Stimulated activated CD4-positive, alpha-beta T cell treated with anti-CD3 and anti-CD28 coated beads, Interleukin-15, amount 100 ng/mL, for 24 hours (primary cell): Measurements from ENCODE around the gene TTC21A.
"Not testable (repeated sequence)": the region's sequence is repeated elsewhere in the genome, so short reads cannot be mapped to it uniquely, and the experiment has no call there.

Experiments
- DNase-seq: peaks from one replicate; pipeline ENCODE4 v3.0.0-alpha.2; 2020

The TTC21A gene

DNA sequence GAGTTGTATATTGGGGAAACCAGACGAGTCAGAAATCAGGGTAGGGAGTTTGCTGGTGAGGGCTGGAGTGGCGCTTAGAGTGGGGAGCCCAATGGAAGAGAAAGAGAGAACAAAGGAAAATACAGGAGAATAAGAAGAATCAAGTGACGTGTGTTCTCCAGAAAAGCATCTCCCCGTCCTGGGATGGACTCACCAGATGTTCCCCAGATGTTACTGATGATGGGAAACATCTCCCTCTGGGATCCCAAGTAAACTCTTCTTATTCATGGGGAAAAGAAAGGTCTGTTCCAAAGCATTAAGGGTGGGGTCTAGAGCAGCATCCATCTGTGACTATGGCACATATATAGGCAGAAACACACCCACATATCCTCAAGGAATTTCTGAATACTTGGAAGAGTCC is 48.9 kb downstream of the TTC21A start:
- no peak for DNase-seq

DNA sequence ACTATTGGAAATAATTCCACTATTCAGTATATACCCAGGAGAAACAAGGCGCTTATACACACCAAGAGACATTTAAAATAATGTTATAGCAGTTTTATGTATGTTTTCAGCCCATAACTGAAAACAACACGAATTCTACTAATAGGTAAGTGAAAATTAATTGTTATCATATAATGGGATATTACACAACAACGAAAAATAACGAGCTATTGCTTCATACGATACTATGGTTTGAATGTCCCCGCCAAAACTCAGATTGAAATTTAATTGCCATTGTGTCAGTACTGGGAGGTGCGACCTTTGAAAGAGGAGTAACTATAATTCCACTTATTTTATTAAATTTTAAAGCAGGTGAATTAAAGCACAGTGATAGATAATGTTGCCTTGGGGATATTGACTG is 49.9 kb downstream of the TTC21A start:
- no peak for DNase-seq

DNA sequence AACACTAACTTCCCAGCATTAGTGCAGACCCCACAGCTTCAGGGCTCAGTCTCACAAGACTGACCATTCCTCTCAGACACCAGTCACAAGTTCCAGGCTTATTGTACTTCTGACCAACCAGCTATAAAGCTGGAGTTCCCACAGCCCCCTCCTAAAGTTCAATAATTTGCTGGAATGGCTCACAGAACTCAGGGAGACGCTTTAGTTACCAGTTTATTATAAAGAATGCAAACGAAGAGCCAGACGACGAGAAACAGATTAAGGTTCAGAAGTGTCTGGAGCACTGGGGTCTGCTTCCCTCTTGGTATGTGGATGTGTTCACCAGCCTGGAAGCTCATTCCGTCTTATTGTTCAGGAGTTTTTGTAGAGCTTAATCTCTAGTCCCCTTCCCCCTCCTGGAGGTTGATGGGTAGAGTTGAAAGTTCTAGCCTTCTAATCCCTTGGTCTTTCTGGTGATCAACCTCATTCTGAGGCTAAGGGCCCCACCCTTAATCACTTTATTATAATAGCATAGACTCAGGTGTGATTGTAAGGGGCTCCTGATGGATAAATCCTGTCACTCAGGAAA is 50.8 kb downstream of the TTC21A start:
- no peak for DNase-seq

GRCh38 chr3:39164414-39164813 is 56.9 kb downstream of the TTC21A start:
- no peak for DNase-seq

- DNase-seq: no peak
Measured at GRCh38 chr3:39165518-39165917, 58.0 kb downstream of the TTC21A start.

DNA sequence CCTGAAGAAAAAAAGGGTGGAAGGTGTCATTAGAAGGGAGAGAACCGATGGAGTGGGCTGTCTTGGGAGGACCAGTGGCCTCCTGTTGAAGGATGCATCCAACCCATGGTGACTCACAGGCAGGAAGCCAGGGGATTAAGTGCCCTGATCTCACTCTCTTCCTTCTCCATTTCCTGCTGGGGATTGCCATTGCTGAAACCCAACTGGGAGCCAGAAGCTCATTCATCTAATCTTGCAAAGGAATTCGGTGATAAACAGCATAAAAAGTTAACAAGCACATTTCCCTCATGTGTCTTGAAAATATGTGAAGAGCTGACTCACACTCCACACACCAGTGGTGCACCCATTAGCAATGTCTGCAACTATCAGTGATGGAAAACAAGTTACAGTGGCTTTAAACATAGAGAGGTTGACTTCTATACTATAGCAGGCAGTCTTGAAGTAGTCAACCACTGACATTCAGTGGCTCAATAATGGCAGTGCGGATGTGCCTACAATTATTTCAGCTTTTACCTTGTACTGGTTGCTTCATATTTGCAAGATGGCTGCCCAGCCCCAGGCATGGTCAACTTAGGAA is 58.7 kb downstream of the TTC21A start:
- DNase-seq: no peak

GRCh38 chr3:39166932-39167532 is 59.6 kb downstream of the TTC21A start:
- DNase-seq: no peak

DNA sequence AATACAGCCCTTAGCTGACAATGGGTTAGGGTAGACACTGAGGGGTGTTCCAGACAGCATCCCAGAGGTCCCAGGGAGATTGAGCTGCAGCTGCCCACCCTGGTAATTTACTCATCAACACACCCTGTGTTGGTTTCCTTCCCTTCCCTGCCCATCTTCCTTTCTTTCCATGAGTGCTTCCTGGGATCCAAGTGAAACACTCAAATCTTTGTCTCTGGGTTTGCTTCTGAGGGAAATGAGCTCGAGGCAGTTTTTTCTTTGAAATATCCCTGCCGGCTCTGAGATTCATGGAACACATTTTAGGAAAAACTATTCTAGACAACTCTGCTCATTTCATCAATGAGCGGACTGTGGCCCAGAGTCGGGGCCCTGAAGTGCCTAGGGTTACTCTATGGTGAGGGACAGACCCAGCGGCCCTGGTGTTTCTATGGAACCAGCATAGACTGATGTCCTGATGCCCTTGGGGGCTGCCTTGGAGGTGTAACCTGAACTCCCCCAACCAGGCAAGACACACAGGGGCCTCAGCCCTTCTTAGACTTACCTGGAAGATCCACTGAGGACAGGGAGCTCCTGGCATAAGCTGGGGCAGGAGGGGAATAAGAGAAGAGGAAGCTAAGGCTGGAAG is 60.8 kb downstream of the TTC21A start:
- no peak for DNase-seq

DNA sequence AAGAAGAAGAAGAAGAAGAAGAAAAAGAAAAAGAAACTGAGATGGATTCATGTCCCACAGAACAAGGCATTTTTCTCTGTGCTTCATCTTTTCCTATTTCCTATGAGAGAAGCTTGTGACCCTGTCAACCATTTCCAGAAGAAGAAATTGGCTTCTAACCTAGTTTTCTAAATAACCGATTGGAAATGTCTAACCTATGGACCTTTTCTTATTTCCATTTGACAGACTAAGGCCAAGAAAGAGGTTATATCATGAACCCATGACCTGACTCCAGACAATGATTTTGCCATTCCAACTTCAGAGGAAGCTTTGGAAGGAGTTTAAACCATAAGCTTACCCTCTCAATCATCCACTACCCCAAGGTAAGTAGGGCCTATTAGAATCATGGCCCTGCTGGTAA is 62.2 kb downstream of the TTC21A start:
- DNase-seq: no peak

GRCh38 chr3:39170461-39170860 is 63.0 kb downstream of the TTC21A start:
- DNase-seq: no peak

GRCh38 chr3:39170877-39171276 is 63.4 kb downstream of the TTC21A start:
- DNase-seq: not testable (repeated sequence)

- DNase-seq: no peak
Measured at GRCh38 chr3:39171860-39172259, 64.4 kb downstream of the TTC21A start.

GRCh38 chr3:39173318-39174125 is 66.0 kb downstream of the TTC21A start:
- DNase-seq: no peak

DNA sequence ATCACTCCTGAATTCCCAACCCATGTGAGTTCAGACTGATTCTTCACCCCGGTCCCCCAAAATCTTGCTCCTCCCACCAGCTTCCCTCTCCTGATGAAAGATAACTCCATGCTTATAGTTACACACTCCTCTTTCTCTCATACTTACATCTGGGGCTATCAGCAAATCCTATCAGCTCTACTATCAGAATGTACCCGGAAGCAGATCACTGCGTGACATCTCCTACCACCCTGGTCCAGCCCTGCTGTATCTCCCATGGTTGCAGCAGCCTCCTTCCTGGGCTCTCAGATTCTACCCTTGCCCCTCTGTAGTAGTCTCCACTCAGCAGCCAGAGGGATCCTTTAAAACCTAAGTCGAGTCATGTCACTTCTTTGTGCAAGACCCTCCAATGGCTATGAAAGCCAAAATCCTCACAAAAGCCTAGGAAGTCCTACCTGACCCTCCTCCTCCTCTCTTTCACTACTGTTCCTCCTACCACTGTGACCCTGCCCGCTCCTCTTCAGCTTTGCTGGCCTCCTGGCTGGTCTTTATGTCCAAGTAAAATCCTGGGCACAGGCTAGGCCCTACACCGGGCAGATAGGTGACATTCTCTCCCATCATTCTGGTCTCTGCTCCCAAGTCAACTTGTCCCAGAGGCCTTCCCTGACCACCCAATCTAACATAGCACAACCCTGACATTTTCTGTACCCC is 68.7 kb downstream of the TTC21A start:
- no peak for DNase-seq

- peak; percentile 88 for DNase-seq
Measured at GRCh38 chr3:39177708-39178332, 70.3 kb downstream of the TTC21A start.

DNA sequence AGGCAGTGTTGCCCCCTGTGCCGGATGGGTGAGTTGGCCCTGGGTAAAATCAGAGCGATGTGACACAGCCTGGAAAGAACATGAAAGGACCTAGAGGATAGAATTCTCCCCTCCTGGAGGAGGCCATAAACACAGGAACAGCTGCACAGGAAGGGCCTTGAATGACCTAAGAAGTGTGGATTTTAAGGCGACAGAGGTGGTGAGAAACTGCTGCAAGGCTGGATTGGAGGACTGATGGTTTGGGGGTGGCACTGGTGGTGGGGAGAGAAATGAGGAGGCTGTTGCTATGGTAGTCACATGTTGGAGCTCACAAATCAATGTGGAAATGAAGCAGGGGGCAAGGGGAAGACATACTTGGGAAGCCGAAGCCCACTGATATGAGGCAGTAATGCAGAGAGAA is 71.1 kb downstream of the TTC21A start:
- DNase-seq: no peak

- DNase-seq: no peak
Measured at GRCh38 chr3:39180183-39180545, 72.7 kb downstream of the TTC21A start.

DNA sequence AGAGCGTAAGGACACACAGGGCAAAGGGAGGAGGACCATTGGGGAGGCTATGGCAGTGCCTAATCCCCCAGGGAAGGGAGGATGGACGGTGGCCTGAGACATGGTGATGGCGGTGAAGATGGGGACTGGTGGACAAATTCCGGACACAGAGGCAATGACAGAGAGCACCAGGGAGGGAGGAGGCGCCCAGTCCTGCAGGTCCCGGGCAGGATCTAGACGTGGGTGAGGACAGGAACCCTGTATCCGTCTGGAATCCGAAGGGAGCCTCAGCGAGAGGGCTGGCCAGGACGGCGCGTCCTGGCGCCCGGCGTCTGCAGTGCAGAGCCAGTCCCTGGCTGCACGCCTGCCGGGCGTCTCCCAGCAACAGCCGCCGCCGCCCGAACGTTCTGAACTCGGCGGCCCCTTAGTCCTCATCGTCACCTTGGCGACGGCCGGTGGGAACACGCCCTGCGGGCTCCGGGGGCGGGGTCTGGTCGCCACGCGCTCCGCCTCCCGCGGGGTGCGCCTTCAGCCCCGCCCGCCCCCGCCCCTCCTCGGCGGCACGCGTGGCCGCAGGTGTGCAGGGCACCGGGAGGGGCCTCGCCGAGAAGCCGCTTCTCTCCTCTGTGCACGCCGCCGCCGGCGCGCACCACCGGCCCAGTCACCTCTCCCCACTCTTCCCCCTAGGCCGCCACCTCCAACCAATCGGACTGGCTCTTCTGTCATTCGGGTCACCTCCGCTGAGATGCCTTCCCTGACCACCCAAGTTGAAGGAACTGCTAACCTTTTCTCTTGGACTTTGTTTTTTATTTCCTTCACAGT is 73.3 kb downstream of the TTC21A start:
- peak; percentile 91 for DNase-seq

GRCh38 chr3:39181408-39182335 is 74.2 kb downstream of the TTC21A start:
- DNase-seq: no peak
